GM18951 (cell line): Measurements from ENCODE around the gene CDCA3.

ENCODE experiments used
- POLR2A ChIP-seq: IDR thresholded peaks from 4 replicates; pipeline ENCODE4 v1.6.1; 2011; ENCODE audit warnings: mild to moderate bottlenecking; ENCODE audit not compliant: insufficient read length, insufficient read depth; ENCODE audit errors: extremely low read depth
- in situ Hi-C: fragments of 300-500 bp; cut with MboI; formaldehyde crosslinking; loops from one replicate; pipeline ENCODE4 v1.12.0; 2022; ENCODE audit warnings: low sequenced_read_pairs, mixed read lengths, inconsistent platforms; ENCODE audit not compliant: unreplicated experiment

CDCA3 gene

GRCh38 chr12:6851921-6852650 is 1.0 kb upstream of the CDCA3 start, which contains the start of gene USP5:
TSS of gene USP5 (plus strand) at chr12:6852150. CDS start at chr12:6852180, 30 bp downstream.
- in situ Hi-C loops = no loop called here
- TF ChIP-seq POLR2A = peak; percentile 71

- in situ Hi-C loops = no loop called here
- no peak for TF ChIP-seq POLR2A
Measured at GRCh38 chr12:6850796-6851152, 312 bp downstream of the CDCA3 start.

- no peak for TF ChIP-seq POLR2A
- in situ Hi-C loops = no loop called here
Measured at GRCh38 chr12:6849976-6850560, 1.0 kb downstream of the CDCA3 start.

- no peak for TF ChIP-seq POLR2A
- in situ Hi-C loops = no loop called here
Measured at GRCh38 chr12:6849427-6849826, 1.7 kb downstream of the CDCA3 start.

- no peak for TF ChIP-seq POLR2A
- in situ Hi-C loops = no loop called here
Measured at GRCh38 chr12:6847676-6848075, 3.4 kb downstream of the CDCA3 start.

GRCh38 chr12:6846316-6846869 is 4.7 kb downstream of the CDCA3 start:
- TF ChIP-seq POLR2A = no peak
- in situ Hi-C loops = no loop called here

- no peak for TF ChIP-seq POLR2A
- in situ Hi-C loops = no loop called here
Measured at GRCh38 chr12:6845395-6845794, 5.7 kb downstream of the CDCA3 start.

GRCh38 chr12:6843118-6843902 is 7.8 kb downstream of the CDCA3 start:
- in situ Hi-C loops = no loop called here
- no peak for TF ChIP-seq POLR2A

- in situ Hi-C loops = no loop called here
- no peak for TF ChIP-seq POLR2A
Measured at GRCh38 chr12:6842075-6842474, 9.0 kb downstream of the CDCA3 start.

- TF ChIP-seq POLR2A = no peak
- in situ Hi-C loops = no loop called here
Measured at GRCh38 chr12:6840761-6841515, 10.1 kb downstream of the CDCA3 start, which contains the start of gene GNB3. TSS of gene GNB3 (plus strand) at chr12:6840925. CDS start at chr12:6841288, 363 bp downstream.

GRCh38 chr12:6840330-6840729 is 10.8 kb downstream of the CDCA3 start:
- no peak for TF ChIP-seq POLR2A
- in situ Hi-C loops = no loop called here

GRCh38 chr12:6839482-6840201 is 11.4 kb downstream of the CDCA3 start:
- in situ Hi-C loops = no loop called here
- TF ChIP-seq POLR2A = peak; percentile 54
